WTC11 (cell line): ENCODE measurements around the gene UNC93B1.

ENCODE experiments used
- ETV6 ChIP-seq: sonication (generic); formaldehyde crosslinking; IDR thresholded peaks from 2 replicates; pipeline ENCODE4 v1.8.1; 2022; ENCODE audit warnings: mild to moderate bottlenecking, missing genetic modification reagents
- NR3C1 ChIP-seq: sonication (generic); formaldehyde crosslinking; conservative IDR thresholded peaks from 2 replicates; pipeline ENCODE4 v1.8.1; 2023; ENCODE audit warnings: low read depth, mild to moderate bottlenecking, missing genetic modification reagents
- PREB ChIP-seq: sonication (generic); formaldehyde crosslinking; IDR thresholded peaks from 2 replicates; pipeline ENCODE4 v1.8.1; 2022; ENCODE audit warnings: mild to moderate bottlenecking, missing genetic modification reagents, moderate library complexity, borderline replicate concordance
- RELA ChIP-seq: sonication (generic); formaldehyde crosslinking; IDR thresholded peaks from 2 replicates; pipeline ENCODE4 v1.8.1; 2022; ENCODE audit warnings: missing genetic modification reagents, mild to moderate bottlenecking, borderline replicate concordance
- TEAD1 ChIP-seq: sonication (generic); formaldehyde crosslinking; IDR thresholded peaks from 2 replicates; pipeline ENCODE4 v1.8.0; 2022; ENCODE audit warnings: mild to moderate bottlenecking, missing genetic modification reagents
- TEAD4 ChIP-seq: sonication (generic); formaldehyde crosslinking; IDR thresholded peaks from 2 replicates; pipeline ENCODE4 v1.8.0; 2022; ENCODE audit warnings: mild to moderate bottlenecking, missing genetic modification reagents
- TF ChIP-seq, protein P1 (sequence below): fragments of 200-600 bp; IDR thresholded peaks from 2 replicates; pipeline ENCODE4 v1.8.0; 2022; ENCODE audit warnings: antibody characterized with exemption

DNA sequence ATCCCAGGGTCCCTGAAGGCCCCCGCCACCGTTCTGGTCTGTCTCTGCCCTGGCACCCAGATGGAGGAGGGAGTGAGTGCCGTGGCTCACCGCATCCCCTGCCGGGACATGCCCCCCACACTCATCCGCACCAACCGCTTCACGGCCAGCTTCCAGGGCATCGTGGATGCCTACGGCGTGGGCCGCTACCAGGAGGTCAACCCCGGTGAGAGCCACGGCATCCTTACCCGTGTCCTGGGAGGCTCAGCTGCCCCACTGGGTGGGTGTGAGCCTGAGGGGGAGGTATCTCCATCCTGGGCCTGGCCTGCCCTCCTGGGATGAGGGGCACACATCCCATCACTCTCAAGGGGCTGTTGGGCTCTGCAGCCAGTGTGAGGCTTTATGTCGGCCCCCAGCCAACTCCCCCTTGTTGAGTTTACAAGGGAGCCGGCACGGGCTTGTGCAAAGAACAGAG lies 41.0 kb upstream of the UNC93B1 start:
- TF ChIP-seq TEAD4 (CRISPR knock-in tag) (no peak), ETV6 (CRISPR knock-in tag) (no peak), RELA (CRISPR knock-in tag) (no peak), NR3C1 (CRISPR knock-in tag) (no peak), PREB (CRISPR knock-in tag) (no peak), TEAD1 (CRISPR knock-in tag) (no peak)
- TF ChIP-seq, protein P1, sequence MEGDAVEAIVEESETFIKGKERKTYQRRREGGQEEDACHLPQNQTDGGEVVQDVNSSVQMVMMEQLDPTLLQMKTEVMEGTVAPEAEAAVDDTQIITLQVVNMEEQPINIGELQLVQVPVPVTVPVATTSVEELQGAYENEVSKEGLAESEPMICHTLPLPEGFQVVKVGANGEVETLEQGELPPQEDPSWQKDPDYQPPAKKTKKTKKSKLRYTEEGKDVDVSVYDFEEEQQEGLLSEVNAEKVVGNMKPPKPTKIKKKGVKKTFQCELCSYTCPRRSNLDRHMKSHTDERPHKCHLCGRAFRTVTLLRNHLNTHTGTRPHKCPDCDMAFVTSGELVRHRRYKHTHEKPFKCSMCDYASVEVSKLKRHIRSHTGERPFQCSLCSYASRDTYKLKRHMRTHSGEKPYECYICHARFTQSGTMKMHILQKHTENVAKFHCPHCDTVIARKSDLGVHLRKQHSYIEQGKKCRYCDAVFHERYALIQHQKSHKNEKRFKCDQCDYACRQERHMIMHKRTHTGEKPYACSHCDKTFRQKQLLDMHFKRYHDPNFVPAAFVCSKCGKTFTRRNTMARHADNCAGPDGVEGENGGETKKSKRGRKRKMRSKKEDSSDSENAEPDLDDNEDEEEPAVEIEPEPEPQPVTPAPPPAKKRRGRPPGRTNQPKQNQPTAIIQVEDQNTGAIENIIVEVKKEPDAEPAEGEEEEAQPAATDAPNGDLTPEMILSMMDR, result no peak
